H9 (cell line): ENCODE measurements around the gene ACER1. TPM values are rescaled to one million over a fixed set of nuclear protein-coding genes. Genes with fewer than 3 reads are reported as not detected.

Experiments
- DNase-seq: peaks from one replicate; pipeline ENCODE4 v3.0.0-alpha.2; 2017
- H2AFZ ChIP-seq: one replicate; pipeline ENCODE4 v1.6.1; 2013; ENCODE audit warnings: mild to moderate bottlenecking, low read length, control low read depth, moderate library complexity
- H2AK5ac ChIP-seq: 2 replicates; pipeline ENCODE4 v1.6.1; 2013; ENCODE audit warnings: low read length, control low read depth, mixed read lengths; ENCODE audit not compliant: insufficient read length
- H2BK120ac ChIP-seq: one replicate; pipeline ENCODE4 v1.6.1; 2013; ENCODE audit warnings: low read depth, mild to moderate bottlenecking, low read length, control low read depth, inconsistent platforms; ENCODE audit not compliant: poor library complexity, severe bottlenecking
- H2BK12ac ChIP-seq: 2 replicates; pipeline ENCODE4 v1.6.1; 2013; ENCODE audit warnings: low read length, control low read depth, mixed read lengths, low read depth; ENCODE audit not compliant: insufficient read length
- H2BK15ac ChIP-seq: 2 replicates; pipeline ENCODE4 v1.6.1; 2013; ENCODE audit warnings: low read depth, low read length, control low read depth
- H2BK20ac ChIP-seq: one replicate; pipeline ENCODE4 v1.6.1; 2013; ENCODE audit warnings: low read depth, mild to moderate bottlenecking, low read length, control low read depth, inconsistent platforms; ENCODE audit not compliant: poor library complexity, severe bottlenecking
- H2BK5ac ChIP-seq: 2 replicates; pipeline ENCODE4 v1.6.1; 2013; ENCODE audit warnings: low read length, control low read depth, mixed read lengths; ENCODE audit not compliant: insufficient read length
- H3K14ac ChIP-seq: 2 replicates; pipeline ENCODE4 v1.6.1; 2013; ENCODE audit warnings: low read length, control low read depth; ENCODE audit not compliant: insufficient read depth
- H3K18ac ChIP-seq: 2 replicates; pipeline ENCODE4 v1.6.1; 2013; ENCODE audit warnings: low read depth, mild to moderate bottlenecking, mixed read lengths, low read length, control low read depth; ENCODE audit not compliant: insufficient read length
- H3K23ac ChIP-seq: 2 replicates; pipeline ENCODE4 v1.6.1; 2013; ENCODE audit warnings: low read length, control low read depth, mixed read lengths, low read depth; ENCODE audit not compliant: insufficient read length
- H3K23me2 ChIP-seq: 2 replicates; pipeline ENCODE4 v1.6.1; 2013; ENCODE audit warnings: low read depth, mild to moderate bottlenecking, mixed read lengths, low read length, control low read depth; ENCODE audit not compliant: insufficient read length, poor library complexity, severe bottlenecking
- H3K27ac ChIP-seq: 2 replicates; pipeline ENCODE4 v1.5.1; 2013; ENCODE audit warnings: low read length, control low read depth, mixed read lengths, low read depth; ENCODE audit not compliant: insufficient read length
- H3K27me3 ChIP-seq: 2 replicates; pipeline ENCODE4 v1.6.1; 2013; ENCODE audit warnings: low read length, control low read depth, inconsistent platforms; ENCODE audit not compliant: insufficient read depth
- H3K4ac ChIP-seq: 2 replicates; pipeline ENCODE4 v1.6.1; 2013; ENCODE audit warnings: low read depth, mild to moderate bottlenecking, control low read depth, inconsistent platforms, low read length, moderate library complexity
- H3K4me1 ChIP-seq: 2 replicates; pipeline ENCODE4 v1.6.1; 2013; ENCODE audit warnings: low read length, control low read depth, inconsistent platforms; ENCODE audit not compliant: insufficient read depth
- H3K4me2 ChIP-seq: 2 replicates; pipeline ENCODE4 v1.6.1; 2013; ENCODE audit warnings: low read length, control low read depth, mixed read lengths; ENCODE audit not compliant: insufficient read length, insufficient read depth
- H3K56ac ChIP-seq: 2 replicates; pipeline ENCODE4 v1.6.1; 2013; ENCODE audit warnings: low read depth, mild to moderate bottlenecking, mixed read lengths, low read length, control low read depth; ENCODE audit not compliant: insufficient read length
- H3K79me1 ChIP-seq: 2 replicates; pipeline ENCODE4 v1.6.1; 2013; ENCODE audit warnings: low read depth, mild to moderate bottlenecking, moderate library complexity, low read length, control low read depth, inconsistent platforms; ENCODE audit not compliant: insufficient read depth, poor library complexity, severe bottlenecking
- H3K79me2 ChIP-seq: 2 replicates; pipeline ENCODE4 v1.6.1; 2013; ENCODE audit warnings: low read length, control low read depth, inconsistent platforms; ENCODE audit not compliant: insufficient read depth
- H3K9ac ChIP-seq: 2 replicates; pipeline ENCODE4 v1.6.1; 2013; ENCODE audit warnings: low read length, control low read depth, mixed read lengths; ENCODE audit not compliant: insufficient read length; ENCODE audit errors: extremely low read depth
- H3K9me3 ChIP-seq: one replicate; pipeline ENCODE4 v1.6.1; 2013; ENCODE audit warnings: low read depth, low read length, inconsistent platforms; ENCODE audit not compliant: control insufficient read depth
- H3T11ph ChIP-seq: one replicate; pipeline ENCODE4 v1.6.1; 2013; ENCODE audit warnings: mild to moderate bottlenecking, low read length, control low read depth, inconsistent platforms
- H4K20me1 ChIP-seq: one replicate; pipeline ENCODE4 v1.6.1; 2013; ENCODE audit not compliant: control insufficient read depth, insufficient read length, insufficient read depth
- H4K5ac ChIP-seq: 2 replicates; pipeline ENCODE4 v1.6.1; 2013; ENCODE audit warnings: low read depth, mild to moderate bottlenecking, mixed read lengths, low read length, control low read depth; ENCODE audit not compliant: insufficient read length
- H4K8ac ChIP-seq: replicated peaks from 2 replicates; pipeline ENCODE4 v1.6.1; 2013; ENCODE audit warnings: low read length, control low read depth, mixed read lengths, low read depth; ENCODE audit not compliant: insufficient read length
- H4K91ac ChIP-seq: 2 replicates; pipeline ENCODE4 v1.6.1; 2013; ENCODE audit warnings: low read depth, mild to moderate bottlenecking, moderate library complexity, mixed read lengths, low read length, control low read depth; ENCODE audit not compliant: insufficient read length
- H3K27ac Mint-ChIP-seq, 3 experiments: 2 replicates in 2 of 3; 3 replicates in 1 of 3; pipeline ENCODE4 v1.8.0; 2020 to 2021; ENCODE audit warnings: mixed read lengths in 3 of 3, mild to moderate bottlenecking in 1 of 3, moderate library complexity in 1 of 3
- H3K27me3 Mint-ChIP-seq: 2 replicates; pipeline ENCODE4 v1.8.0; 2021; ENCODE audit warnings: low read depth, mild to moderate bottlenecking, moderate library complexity, mixed read lengths
- H3K36me3 Mint-ChIP-seq, 3 experiments: 2 replicates in 2 of 3; 3 replicates in 1 of 3; pipeline ENCODE4 v1.8.0; 2020 to 2021; ENCODE audit warnings: low read depth in 3 of 3, mixed read lengths in 3 of 3; ENCODE audit not compliant: insufficient read depth in 1 of 3
- H3K4me1 Mint-ChIP-seq, 2 experiments: 2 replicates each; pipeline ENCODE4 v1.8.0; 2020; ENCODE audit warnings: mixed read lengths in 2 of 2
- H3K4me3 Mint-ChIP-seq, 2 experiments: 2 replicates in 1 of 2; 3 replicates in 1 of 2; pipeline ENCODE4 v1.8.0; 2020 to 2021; ENCODE audit warnings: mild to moderate bottlenecking in 2 of 2, mixed read lengths in 2 of 2, moderate library complexity in 1 of 2
- H3K9me3 Mint-ChIP-seq, 2 experiments: 2 replicates in 1 of 2; 3 replicates in 1 of 2; pipeline ENCODE4 v1.8.0; 2020; ENCODE audit warnings: mild to moderate bottlenecking in 2 of 2, mixed read lengths in 2 of 2, moderate library complexity in 1 of 2
- CTCF ChIP-seq: fragments of 200-600 bp; sonication (generic); conservative IDR thresholded peaks from 3 replicates; pipeline ENCODE4 v1.8.0; 2021; ENCODE audit warnings: antibody characterized with exemption, mild to moderate bottlenecking
- WGBS: extraction: QIAGEN DNeasy Blood & Tissue Kit; methylation state at CpG from one replicate; pipeline ENCODE4 v1.1.7; 2013; ENCODE audit warnings: missing lambda C conversion rate, low lambda C conversion rate, mixed read lengths; ENCODE audit not compliant: insufficient read length; ENCODE audit errors: extremely low coverage; 5-methylcytosine and 5-hydroxymethylcytosine counted together
- total RNA-seq: library from RNA; stranded (reverse); gene quantifications from 2 replicates; pipeline ENCODE4 v1.2.1, GENCODE V29; 2021

Gene ACER1
- total RNA-seq, 1 experiment from 2014 or later, result not detected

- H2BK15ac ChIP-seq, result no peak overlapping the region
- H2BK5ac ChIP-seq, result no peak overlapping the region
- H3K4me2 ChIP-seq, result no peak overlapping the region
- H3K27ac Mint-ChIP-seq, result no peak overlapping the region
- H3K27me3 Mint-ChIP-seq, result peaks cover 29% of the 10 kb centered on the region
- H2BK12ac ChIP-seq, result no peak overlapping the region
- no peaks in the 10 kb centered on the region for H3K23me2 ChIP-seq
- no peaks in the 10 kb centered on the region for H3K79me1 ChIP-seq
- peaks cover 17% of the 10 kb centered on the region for H3K9me3 ChIP-seq
- no peak for TF ChIP-seq CTCF
- H3K27me3 ChIP-seq, result no peaks in the 10 kb centered on the region
- no peak overlapping the region for H3K4me3 Mint-ChIP-seq
- no peak overlapping the region for H4K8ac ChIP-seq
- H3K27ac ChIP-seq, result no peak overlapping the region
- H3K4ac ChIP-seq, result no peak overlapping the region
- H4K20me1 ChIP-seq, result no peaks in the 10 kb centered on the region
- H4K5ac ChIP-seq, result no peak overlapping the region
- WGBS, result no CpG with 5 or more reads among the region's 5 CpGs
- no peak for DNase-seq
- no peak overlapping the region for H2BK120ac ChIP-seq
- H2BK20ac ChIP-seq, result no peak overlapping the region
- no peak overlapping the region for H3K56ac ChIP-seq
- H3K36me3 Mint-ChIP-seq, result peaks cover 3 to 4% (median 4%) of the 10 kb centered on the region in 3 experiments; a peak in 6 of 7 replicates
- no peaks in the 10 kb centered on the region for H3K4me1 Mint-ChIP-seq
- peaks cover 36 to 60% of the 10 kb centered on the region in 2 experiments for H3K9me3 Mint-ChIP-seq
- H3K4me1 ChIP-seq, result no peaks in the 10 kb centered on the region
- no peak overlapping the region for H4K91ac ChIP-seq
- H3K14ac ChIP-seq, result no peak overlapping the region
- H3K79me2 ChIP-seq, result no peaks in the 10 kb centered on the region
- H3K18ac ChIP-seq, result no peak overlapping the region
- H2AK5ac ChIP-seq, result no peak overlapping the region
- H3K23ac ChIP-seq, result no peak overlapping the region
- H2AFZ ChIP-seq, result no peak overlapping the region
- H3T11ph ChIP-seq, result no peak overlapping the region
- no peak overlapping the region for H3K9ac ChIP-seq
These were observed 35.0 kb downstream of the ACER1 start for GRCh38 chr19:6298413-6298812.
